ENCODE data around the gene SMG6.

SMG6 gene

DNA sequence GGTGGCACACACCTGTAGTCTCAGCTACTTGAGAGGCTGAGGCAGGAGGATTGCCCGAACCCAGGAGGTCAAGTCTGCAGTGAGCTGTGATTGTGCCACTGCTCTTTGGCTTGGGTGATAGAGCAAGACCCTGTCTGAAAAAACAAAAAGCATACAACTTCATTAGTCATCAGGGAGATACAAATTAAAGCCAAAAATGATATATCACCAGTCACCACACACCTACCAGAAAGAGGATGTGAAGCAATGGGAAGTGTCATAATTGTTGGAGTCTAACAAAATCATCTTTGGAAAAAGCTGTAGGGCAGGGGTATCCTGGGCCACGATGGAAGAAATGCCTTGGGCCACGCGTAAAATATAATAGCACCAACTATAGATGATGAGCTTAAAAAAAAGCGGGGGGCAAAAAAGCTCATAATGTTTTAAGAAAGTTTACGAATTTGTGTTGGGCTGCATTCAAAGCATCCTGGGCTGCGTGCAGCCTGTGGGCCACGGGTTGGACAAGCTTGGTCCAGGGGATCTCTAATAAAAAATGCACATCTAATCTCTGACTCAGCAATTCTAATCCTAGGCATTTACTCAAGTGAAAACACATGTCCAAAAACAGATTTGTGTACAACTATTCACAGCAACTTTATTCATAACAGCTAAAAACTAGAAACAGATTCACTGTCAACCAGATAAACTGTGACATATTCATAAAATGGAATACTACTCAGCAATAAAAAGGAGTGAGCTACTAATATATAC, 182.8 kb downstream of the SMG6 start:
- Histone ChIP-seq H3K9me3 (ENCODE audit: severe bottlenecking) (no peaks in the 10 kb centered on the region), H3K36me3 (peaks cover 3% of the 10 kb centered on the region; the same call in 1 of the 2 replicates), H3K4me3 (ENCODE audit: low read depth, low read length) (no peak overlapping the region), H3K27me3 (ENCODE audit: insufficient read depth, low read depth, severe bottlenecking) (no peaks in the 10 kb centered on the region), H3K27ac (no peak overlapping the region)
- no peak for DNase-seq
- TF ChIP-seq CTCF (IDR thresholded peaks at IDR 0.05; ENCODE audit: low read depth, low read length): no peak

DNA sequence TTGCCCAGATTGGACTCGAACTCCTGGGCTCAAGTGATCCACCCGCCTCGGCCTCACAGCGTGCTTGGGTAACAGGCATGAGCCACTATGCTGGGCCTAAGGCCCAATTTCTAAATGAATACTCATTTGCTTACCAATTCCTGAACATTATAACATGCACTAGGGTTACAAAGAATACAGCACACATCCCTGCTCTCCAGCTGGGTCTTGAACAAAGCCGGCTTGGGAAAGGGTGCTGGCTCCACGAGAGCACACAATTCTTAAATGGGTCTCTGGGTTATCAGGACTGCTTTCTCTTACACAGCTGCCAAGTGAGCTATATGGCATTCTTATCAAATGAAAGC, 190.3 kb downstream of the SMG6 start:
- Histone ChIP-seq H3K36me3 (0 out of 2 replicates have a peak, but pooled peaks cover 4% of the 10 kb centered on the region), H3K4me3 (ENCODE audit: low read depth, low read length) (no peak overlapping the region), H3K27ac (no peak overlapping the region), H3K27me3 (ENCODE audit: insufficient read depth, low read depth, severe bottlenecking) (no peaks in the 10 kb centered on the region), H3K9me3 (ENCODE audit: severe bottlenecking) (no peaks in the 10 kb centered on the region)
- DNase-seq: no peak
- TF ChIP-seq CTCF (IDR thresholded peaks at IDR 0.05; ENCODE audit: low read depth, low read length): no peak

GRCh38 chr17:2111691-2112090, 191.9 kb downstream of the SMG6 start:
- Histone ChIP-seq H3K27ac (no peak overlapping the region), H3K27me3 (ENCODE audit: insufficient read depth, low read depth, severe bottlenecking) (no peaks in the 10 kb centered on the region), H3K9me3 (ENCODE audit: severe bottlenecking) (no peaks in the 10 kb centered on the region), H3K4me3 (ENCODE audit: low read depth, low read length) (no peak overlapping the region), H3K36me3 (0 out of 2 replicates have a peak, but pooled peaks cover 4% of the 10 kb centered on the region)
- TF ChIP-seq CTCF (IDR thresholded peaks at IDR 0.05; ENCODE audit: low read depth, low read length): no peak
- DNase-seq: no peak

DNA sequence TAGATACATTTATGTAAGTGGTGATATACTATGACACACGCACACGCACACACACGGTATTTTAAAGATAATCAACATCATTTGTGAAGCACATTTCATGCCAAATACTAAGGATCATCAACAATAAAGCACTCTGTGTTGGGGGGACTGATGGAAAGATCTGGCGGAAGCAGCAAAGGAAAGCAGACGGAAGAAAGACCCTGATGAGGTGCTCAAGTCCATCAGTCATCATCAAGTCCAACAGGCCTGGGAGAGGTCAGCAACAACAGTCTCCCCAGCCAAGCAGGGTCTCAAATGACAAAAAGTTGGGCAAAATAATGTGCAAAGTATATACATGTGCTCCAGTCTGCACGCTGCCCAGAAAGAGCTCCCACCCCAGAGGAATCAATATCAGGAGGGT, 193.1 kb downstream of the SMG6 start:
- no peak for TF ChIP-seq CTCF (IDR thresholded peaks at IDR 0.05; ENCODE audit: low read depth, low read length)
- Histone ChIP-seq H3K36me3 (0 out of 2 replicates have a peak, but pooled peaks cover 4% of the 10 kb centered on the region), H3K27ac (no peak overlapping the region), H3K9me3 (ENCODE audit: severe bottlenecking) (no peaks in the 10 kb centered on the region), H3K27me3 (ENCODE audit: insufficient read depth, low read depth, severe bottlenecking) (no peaks in the 10 kb centered on the region), H3K4me3 (ENCODE audit: low read depth, low read length) (no peak overlapping the region)
- no peak for DNase-seq

DNA sequence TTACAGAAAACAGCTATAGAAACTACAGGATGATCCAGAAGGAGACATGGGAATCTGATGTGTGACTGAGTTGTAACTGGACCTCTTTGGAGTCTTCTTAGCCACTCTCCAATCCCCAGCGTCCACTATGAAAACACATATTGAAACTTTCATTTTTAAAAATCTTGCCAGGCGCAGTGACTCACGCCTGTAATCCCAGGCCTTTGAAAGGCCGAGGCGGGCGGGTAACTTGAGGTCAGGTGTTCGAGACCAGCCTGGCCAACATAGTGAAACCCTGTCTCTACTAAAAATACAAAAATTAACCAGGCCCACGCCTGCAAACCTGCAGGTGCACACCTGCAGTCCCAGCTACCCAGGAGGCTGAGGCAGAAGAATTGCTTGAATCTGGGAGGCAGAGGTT, 195.4 kb downstream of the SMG6 start:
- TF ChIP-seq CTCF (IDR thresholded peaks at IDR 0.05; ENCODE audit: low read depth, low read length): no peak
- Histone ChIP-seq H3K36me3 (no peaks in the 10 kb centered on the region), H3K27ac (no peak overlapping the region), H3K4me3 (ENCODE audit: low read depth, low read length) (no peak overlapping the region), H3K27me3 (ENCODE audit: insufficient read depth, low read depth, severe bottlenecking) (no peaks in the 10 kb centered on the region), H3K9me3 (ENCODE audit: severe bottlenecking) (no peaks in the 10 kb centered on the region)
- no peak for DNase-seq

- DNase-seq: no peak
- no peaks in the 10 kb centered on the region for H3K27me3 ChIP-seq (ENCODE audit: insufficient read depth, low read depth, severe bottlenecking)
- TF ChIP-seq CTCF (IDR thresholded peaks at IDR 0.05; ENCODE audit: low read depth, low read length): no peak
Measured at GRCh38 chr17:2107506-2107905, 196.1 kb downstream of the SMG6 start.

More at GRCh38 chr17:2107506-2107905, 196.1 kb downstream of the SMG6 start:
- no peaks in the 10 kb centered on the region for H3K9me3 ChIP-seq (ENCODE audit: severe bottlenecking)
- no peaks in the 10 kb centered on the region for H3K36me3 ChIP-seq
- no peak overlapping the region for H3K27ac ChIP-seq
- H3K4me3 ChIP-seq (ENCODE audit: low read depth, low read length): no peak overlapping the region
